Trophoblast cell (in vitro differentiated cells and primary cell): ENCODE results near the gene ELL.

Experiments used
- DNase-seq, 2 donors: peaks; one replicate each; pipeline ENCODE4 v3.0.0-alpha.2; 2016
- H2AFZ ChIP-seq: 2 replicates; pipeline ENCODE4 v1.6.1; 2013; ENCODE audit warnings: low read length, moderate library complexity, mild to moderate bottlenecking; ENCODE audit not compliant: insufficient read depth, poor library complexity
- H2AK5ac ChIP-seq: 2 replicates; pipeline ENCODE4 v1.6.1; 2013; ENCODE audit warnings: mild to moderate bottlenecking, low read length
- H2BK120ac ChIP-seq: 2 replicates; pipeline ENCODE4 v1.6.1; 2013; ENCODE audit warnings: low read length, mild to moderate bottlenecking, moderate library complexity; ENCODE audit not compliant: insufficient read depth, poor library complexity
- H2BK12ac ChIP-seq: 2 replicates; pipeline ENCODE4 v1.6.1; 2013; ENCODE audit warnings: mild to moderate bottlenecking, low read length, moderate library complexity
- H2BK5ac ChIP-seq: 2 replicates; pipeline ENCODE4 v1.6.1; 2013; ENCODE audit warnings: low read length, low read depth, moderate library complexity, mild to moderate bottlenecking; ENCODE audit not compliant: poor library complexity
- H3K14ac ChIP-seq: 2 replicates; pipeline ENCODE4 v1.6.1; 2013; ENCODE audit warnings: mild to moderate bottlenecking, low read length
- H3K18ac ChIP-seq: 2 replicates; pipeline ENCODE4 v1.6.1; 2013; ENCODE audit warnings: mild to moderate bottlenecking, low read length
- H3K23ac ChIP-seq: 2 replicates; pipeline ENCODE4 v1.6.1; 2013; ENCODE audit warnings: low read length
- H3K27ac ChIP-seq: 2 replicates; pipeline ENCODE4 v1.5.1; 2013; ENCODE audit warnings: low read depth, mild to moderate bottlenecking, inconsistent platforms, low read length, moderate library complexity
- H3K27me3 ChIP-seq: 2 replicates; pipeline ENCODE4 v1.6.1; 2013; ENCODE audit warnings: inconsistent platforms, mild to moderate bottlenecking, low read length, moderate library complexity; ENCODE audit not compliant: insufficient read depth
- H3K36me3 ChIP-seq, 2 experiments: 1 replicate in 1 of 2; 2 replicates in 1 of 2; pipeline ENCODE4 v1.6.1; 2013; ENCODE audit warnings: low read length in 2 of 2, mild to moderate bottlenecking in 2 of 2, moderate library complexity in 1 of 2; ENCODE audit not compliant: insufficient read depth in 2 of 2, control insufficient read depth in 1 of 2
- H3K4ac ChIP-seq: 2 replicates; pipeline ENCODE4 v1.6.1; 2013; ENCODE audit warnings: low read depth, mild to moderate bottlenecking, low read length, moderate library complexity
- H3K4me1 ChIP-seq, 2 experiments: 1 replicate in 1 of 2; 2 replicates in 1 of 2; pipeline ENCODE4 v1.6.1; 2013; ENCODE audit warnings: low read length in 2 of 2, mild to moderate bottlenecking in 2 of 2, moderate library complexity in 1 of 2; ENCODE audit not compliant: insufficient read depth in 2 of 2, control insufficient read depth in 1 of 2
- H3K4me2 ChIP-seq: 2 replicates; pipeline ENCODE4 v1.6.1; 2013; ENCODE audit warnings: inconsistent platforms, mild to moderate bottlenecking, low read length, moderate library complexity
- H3K4me3 ChIP-seq: 2 replicates; pipeline ENCODE4 v1.5.1; 2013; ENCODE audit warnings: mild to moderate bottlenecking, low read depth, low read length, inconsistent platforms
- H3K79me1 ChIP-seq: one replicate; pipeline ENCODE4 v1.6.1; 2013; ENCODE audit warnings: low read length
- H3K79me2 ChIP-seq: 2 replicates; pipeline ENCODE4 v1.6.1; 2013; ENCODE audit warnings: low read length, mild to moderate bottlenecking; ENCODE audit not compliant: control insufficient read depth, insufficient read depth, poor library complexity
- H3K9ac ChIP-seq: 2 replicates; pipeline ENCODE4 v1.6.1; 2013; ENCODE audit warnings: mild to moderate bottlenecking, low read length
- H3K9me3 ChIP-seq: 2 replicates; pipeline ENCODE4 v1.6.1; 2013; ENCODE audit warnings: low read depth, mild to moderate bottlenecking, control low read depth, inconsistent platforms, low read length; ENCODE audit not compliant: insufficient read depth
- H4K12ac ChIP-seq: 2 replicates; pipeline ENCODE4 v1.6.1; 2013; ENCODE audit warnings: low read depth, mild to moderate bottlenecking, low read length, moderate library complexity
- H4K8ac ChIP-seq: 2 replicates; pipeline ENCODE4 v1.6.1; 2013; ENCODE audit warnings: low read depth, mild to moderate bottlenecking, low read length, moderate library complexity
- H4K91ac ChIP-seq: one replicate; pipeline ENCODE4 v1.6.1; 2013; ENCODE audit warnings: low read depth, mild to moderate bottlenecking, low read length, moderate library complexity
- WGBS: extraction: QIAGEN DNeasy Blood & Tissue Kit; methylation state at CpG from one replicate; pipeline ENCODE4 v1.1.7; 2013; ENCODE audit warnings: missing lambda C conversion rate; ENCODE audit not compliant: insufficient read length, insufficient coverage; ENCODE audit errors: extremely low coverage; 5-methylcytosine and 5-hydroxymethylcytosine counted together

The ELL gene

GRCh38 chr19:18514800-18515682, 6.8 kb downstream of the ELL start:
- Histone ChIP-seq H3K14ac (no peak overlapping the region), H3K36me3 (no peaks in the 10 kb centered on the region), H3K27ac (no peak overlapping the region), H2BK5ac (no peak overlapping the region), H4K12ac (no peak overlapping the region), H3K4me1 (peaks cover 15 to 20% of the 10 kb centered on the region in 2 experiments), H3K79me1 (peaks cover 2% of the 10 kb centered on the region), H2AK5ac (no peak overlapping the region), H2AFZ (no peak overlapping the region), H3K9ac (no peak overlapping the region), H3K27me3 (no peaks in the 10 kb centered on the region), H3K4ac (no peak overlapping the region), H4K91ac (no peak overlapping the region), H3K9me3 (no peaks in the 10 kb centered on the region), H2BK12ac (no peak overlapping the region), H3K79me2 (peaks cover 14% of the 10 kb centered on the region), H3K4me2 (no peak overlapping the region), H4K8ac (no peak overlapping the region), H3K18ac (no peak overlapping the region), H3K23ac (no peak overlapping the region), H3K4me3 (no peak overlapping the region), H2BK120ac (no peak overlapping the region)
- peak; percentile 100 for DNase-seq
- no CpG with 5 or more reads among the region's 17 CpGs for WGBS

- no peaks in the 10 kb centered on the region for H3K36me3 ChIP-seq
- H3K27ac ChIP-seq: no peak overlapping the region
- no peak overlapping the region for H3K23ac ChIP-seq
- no CpG with 5 or more reads among the region's 11 CpGs for WGBS
- no peaks in the 10 kb centered on the region for H3K9me3 ChIP-seq
- no peak overlapping the region for H4K12ac ChIP-seq
- no peaks in the 10 kb centered on the region for H3K27me3 ChIP-seq
- no peak overlapping the region for H3K18ac ChIP-seq
- H2AK5ac ChIP-seq: no peak overlapping the region
- peak overlapping the region; percentile 13 for H3K4ac ChIP-seq
- no peak overlapping the region for H2BK5ac ChIP-seq
- H2BK12ac ChIP-seq: no peak overlapping the region
- no peak overlapping the region for H3K14ac ChIP-seq
- no peak overlapping the region for H2AFZ ChIP-seq
- H3K4me1 ChIP-seq: peaks cover 12 to 16% of the 10 kb centered on the region in 2 experiments
- H3K79me2 ChIP-seq: peaks cover 11% of the 10 kb centered on the region
- H4K8ac ChIP-seq: no peak overlapping the region
- H4K91ac ChIP-seq: no peak overlapping the region
- no peak overlapping the region for H2BK120ac ChIP-seq
- H3K4me3 ChIP-seq: no peak overlapping the region
- H3K4me2 ChIP-seq: no peak overlapping the region
- DNase-seq: peak in 1 of 2 donors; percentile 65
- no peak overlapping the region for H3K9ac ChIP-seq
- no peaks in the 10 kb centered on the region for H3K79me1 ChIP-seq
These were observed 8.0 kb downstream of the ELL start for GRCh38 chr19:18513868-18514267.

- no peaks in the 10 kb centered on the region for H3K27me3 ChIP-seq
- H2AFZ ChIP-seq: no peak overlapping the region
- H3K18ac ChIP-seq: no peak overlapping the region
- H4K8ac ChIP-seq: no peak overlapping the region
- H2BK120ac ChIP-seq: no peak overlapping the region
- no peak for DNase-seq
- H3K14ac ChIP-seq: no peak overlapping the region
- no peak overlapping the region for H2AK5ac ChIP-seq
- H3K79me1 ChIP-seq: peaks cover 2% of the 10 kb centered on the region
- no peak overlapping the region for H3K9ac ChIP-seq
- no peak overlapping the region for H3K27ac ChIP-seq
- peaks cover 11% of the 10 kb centered on the region for H3K79me2 ChIP-seq
- no CpG with 5 or more reads among the region's 8 CpGs for WGBS
- H3K4me1 ChIP-seq: peaks cover 25 to 26% of the 10 kb centered on the region in 2 experiments
- H3K4me3 ChIP-seq: no peak overlapping the region
- H3K36me3 ChIP-seq: no peaks in the 10 kb centered on the region
- H2BK12ac ChIP-seq: no peak overlapping the region
- H2BK5ac ChIP-seq: no peak overlapping the region
- H4K12ac ChIP-seq: no peak overlapping the region
- no peaks in the 10 kb centered on the region for H3K9me3 ChIP-seq
- no peak overlapping the region for H3K23ac ChIP-seq
- H3K4me2 ChIP-seq: no peak overlapping the region
- peak overlapping the region; percentile 38 for H3K4ac ChIP-seq
- no peak overlapping the region for H4K91ac ChIP-seq
These were observed 11.7 kb downstream of the ELL start for GRCh38 chr19:18510216-18510615.

GRCh38 chr19:18508585-18508984, 13.3 kb downstream of the ELL start:
- Histone ChIP-seq H2BK120ac (no peak overlapping the region), H3K4me1 (peaks cover 18% of the 10 kb centered on the region in 2 experiments), H4K8ac (no peak overlapping the region), H3K9ac (no peak overlapping the region), H3K14ac (no peak overlapping the region), H3K9me3 (no peaks in the 10 kb centered on the region), H4K12ac (no peak overlapping the region), H3K79me1 (peaks cover 2% of the 10 kb centered on the region), H3K79me2 (peaks cover 13% of the 10 kb centered on the region), H3K27me3 (no peaks in the 10 kb centered on the region), H2BK5ac (no peak overlapping the region), H3K23ac (no peak overlapping the region), H2BK12ac (no peak overlapping the region), H2AK5ac (no peak overlapping the region), H2AFZ (no peak overlapping the region), H3K4me2 (no peak overlapping the region), H3K4ac (peak overlapping the region; percentile 15), H3K18ac (peak overlapping the region; percentile 21), H3K4me3 (no peak overlapping the region), H3K27ac (no peak overlapping the region), H4K91ac (no peak overlapping the region), H3K36me3 (no peaks in the 10 kb centered on the region)
- WGBS: no CpG with 5 or more reads among the region's 7 CpGs
- DNase-seq: no peak
